GM11168 (cell line): Measurements from ENCODE around the gene NTPCR.

Source experiments
- in situ Hi-C: fragments of 300-500 bp; cut with MboI; formaldehyde crosslinking; loops from one replicate; pipeline ENCODE4 v1.12.0; 2022; ENCODE audit warnings: low sequenced_read_pairs; ENCODE audit not compliant: unreplicated experiment

NTPCR gene

DNA sequence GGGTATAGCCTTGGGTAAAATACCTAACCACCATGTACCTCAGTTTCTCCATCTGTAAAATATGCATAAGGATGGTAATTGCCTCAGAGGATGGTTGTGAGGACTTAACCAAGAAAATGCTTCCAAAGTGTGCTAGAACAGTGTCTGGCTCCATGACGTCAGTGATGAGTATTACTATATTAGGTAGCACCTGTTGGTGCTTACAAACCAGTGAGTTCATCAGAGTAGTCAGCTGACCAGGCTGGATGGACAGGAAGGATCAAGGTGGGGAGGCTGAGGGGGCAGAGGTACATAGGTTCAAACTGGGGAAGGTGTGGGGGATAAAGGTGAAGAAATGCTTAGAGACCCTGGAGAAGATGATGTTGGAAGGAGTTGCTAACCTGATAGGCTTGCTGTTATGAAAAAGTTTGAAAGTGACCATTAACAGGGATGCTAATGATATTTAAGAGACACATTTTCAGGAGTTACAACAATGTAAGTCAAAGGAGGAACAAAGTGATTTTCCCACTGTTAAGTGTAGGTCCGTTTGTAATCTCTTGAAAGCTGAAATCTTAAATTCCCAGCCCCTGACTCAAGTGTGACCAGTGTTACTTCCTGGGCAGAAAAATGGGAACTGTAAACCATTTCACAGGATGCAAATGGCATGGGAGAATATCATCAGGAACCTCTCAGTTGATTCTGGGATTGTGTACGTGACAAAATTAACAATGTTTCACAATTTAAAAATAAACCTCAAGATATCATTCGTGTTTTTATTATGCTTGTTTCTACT is 4.4 kb downstream of the NTPCR start:
- in situ Hi-C loops = loop anchor here (10.0 kb wide), 1 partner anchor 320 kb away; the partner anchor contains the start of gene SIPA1L2

DNA sequence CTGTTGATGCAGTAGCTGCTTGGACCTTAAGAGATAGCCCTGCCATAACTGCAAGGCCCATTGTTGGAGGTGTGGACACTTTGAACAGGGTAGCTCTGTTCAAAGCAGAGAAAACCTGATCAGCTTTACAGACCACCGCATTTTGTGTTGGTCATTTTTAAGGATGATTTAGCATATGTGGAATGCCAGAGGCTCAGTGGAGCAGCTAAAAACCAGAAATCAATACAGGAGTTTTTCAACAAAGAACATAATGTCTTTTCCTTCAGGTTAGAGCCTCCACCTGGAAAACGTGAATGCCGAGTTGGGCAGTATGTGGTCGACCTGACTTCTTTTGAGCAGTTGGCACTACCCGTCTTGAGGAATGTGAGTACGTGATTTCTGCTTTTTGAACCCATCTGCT is 5.7 kb downstream of the NTPCR start:
- in situ Hi-C loops = loop anchor here (10.0 kb wide), 1 partner anchor 321 kb away; the partner anchor contains the start of gene SIPA1L2

DNA sequence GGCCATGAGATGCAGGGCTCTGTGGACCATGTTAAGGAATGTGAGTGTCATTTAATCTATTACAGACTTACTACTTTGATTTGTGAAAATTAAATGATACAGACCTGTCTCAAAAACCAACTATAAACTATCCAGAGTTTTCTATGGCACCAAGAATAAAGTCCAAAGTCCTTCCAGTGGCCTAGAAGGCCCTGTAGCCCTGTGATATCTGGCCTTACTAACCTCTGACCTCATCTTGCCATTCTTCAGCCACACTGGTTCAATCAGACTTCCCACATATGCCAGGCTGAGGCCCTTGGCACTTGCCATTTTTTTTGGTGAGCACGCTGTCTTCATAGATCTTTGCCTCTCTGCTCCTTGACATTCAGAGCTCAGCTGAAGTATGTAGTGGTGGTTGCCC is 7.7 kb downstream of the NTPCR start:
- in situ Hi-C loops = loop anchor here (10.0 kb wide), 1 partner anchor 323 kb away; the partner anchor contains the start of gene SIPA1L2

DNA sequence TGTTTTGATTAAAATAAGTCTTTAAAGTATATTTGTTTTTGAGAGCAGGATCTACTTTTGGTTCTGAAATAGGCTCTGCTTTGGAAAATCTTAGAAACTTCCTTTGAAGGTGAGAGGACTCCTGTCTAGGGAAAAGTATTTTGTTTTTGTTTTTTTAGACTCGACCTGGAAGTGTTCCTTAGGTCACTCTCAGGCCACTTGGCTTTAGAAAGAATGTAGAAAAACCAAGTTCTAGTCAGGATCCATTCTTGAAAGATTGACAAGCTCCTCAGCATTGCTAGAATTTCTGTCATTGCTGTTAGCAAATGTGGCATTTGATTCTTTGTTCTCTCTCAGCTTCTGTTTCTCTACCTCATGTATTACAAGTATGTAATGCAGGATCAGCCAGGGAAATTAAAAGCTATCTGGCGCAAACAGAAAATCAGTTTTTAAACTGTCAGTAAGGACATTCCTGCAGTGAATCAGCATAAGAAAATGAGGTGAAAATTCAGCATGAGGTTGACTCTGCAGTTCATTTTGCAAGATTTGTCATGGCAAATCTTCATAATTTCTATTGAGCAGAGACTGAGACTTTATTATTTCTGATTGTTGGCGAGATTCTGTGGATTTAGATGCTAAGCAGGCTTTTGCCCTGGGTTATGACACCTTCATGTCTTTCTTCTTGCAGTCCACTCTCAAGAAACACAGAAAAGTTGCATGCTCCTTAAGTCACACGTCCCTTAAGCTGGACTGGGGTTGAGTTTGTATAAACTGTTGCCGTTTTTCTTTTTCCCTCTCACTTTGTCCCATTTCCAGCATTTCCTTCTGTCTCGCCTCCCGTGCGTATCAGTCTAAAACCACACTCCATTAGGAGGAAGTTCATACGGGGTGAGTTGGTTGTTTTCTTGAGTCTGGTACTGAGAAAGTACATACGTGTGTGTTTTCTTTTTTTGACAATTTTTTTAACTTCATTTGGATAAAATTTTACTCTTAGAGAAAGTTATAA is 12.6 kb downstream of the NTPCR start:
- in situ Hi-C loops = no loop called here

DNA sequence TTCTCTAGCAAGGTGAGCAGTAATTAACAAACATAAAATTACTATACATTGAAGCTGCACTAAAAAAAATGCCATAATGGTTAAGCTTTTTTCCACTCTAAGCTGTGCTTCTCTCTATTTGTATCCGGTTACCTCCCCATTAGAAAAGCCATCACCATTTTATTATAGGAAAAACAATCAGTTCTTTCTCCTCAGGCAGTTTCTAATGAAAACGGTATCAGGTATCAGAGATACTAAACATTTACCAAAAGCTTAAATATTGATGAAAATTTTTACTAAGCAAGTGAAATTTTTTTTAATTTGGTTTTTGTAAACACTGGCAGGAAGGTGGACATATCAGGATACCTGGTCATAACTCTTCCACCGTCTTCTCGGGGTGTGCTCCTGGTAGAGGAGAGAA is 14.2 kb downstream of the NTPCR start:
- in situ Hi-C loops = no loop called here

DNA sequence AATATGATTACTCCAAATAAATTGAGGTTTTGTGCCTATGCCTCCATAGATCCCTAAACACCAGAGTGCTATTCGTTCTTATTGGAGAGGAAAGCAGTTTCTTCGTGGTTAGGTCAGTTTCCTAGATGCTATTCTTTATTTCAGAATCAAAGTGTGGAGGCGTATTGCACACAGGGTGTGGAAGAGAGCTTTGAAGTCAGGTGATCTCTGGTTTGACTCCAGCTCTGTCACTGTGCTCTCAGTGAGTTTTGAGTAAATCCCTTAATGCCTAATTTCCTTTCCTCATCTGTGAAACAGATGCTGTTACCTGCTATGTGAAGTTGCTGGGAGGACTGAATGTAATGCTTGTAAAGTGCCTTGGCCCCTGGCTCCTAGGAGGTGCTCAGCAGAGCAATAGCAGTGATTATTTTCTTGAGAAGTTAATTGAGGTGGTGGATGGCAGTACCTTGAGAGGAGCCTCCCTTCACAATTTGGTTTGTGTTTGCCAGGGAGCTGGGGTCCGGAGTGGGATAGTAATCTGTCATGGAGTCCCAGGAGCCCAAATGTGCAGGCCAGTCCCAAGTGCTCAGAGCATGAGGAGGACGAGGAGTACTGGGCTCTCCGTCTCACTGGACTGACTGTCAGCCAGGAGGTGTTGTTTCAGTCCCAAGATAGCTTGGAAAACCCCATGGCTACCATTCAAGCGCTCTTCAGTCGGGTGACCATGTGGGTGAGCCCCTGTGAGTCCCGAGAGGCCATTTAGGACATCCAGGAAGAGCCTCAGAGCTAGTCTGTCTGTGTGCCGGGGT is 14.9 kb downstream of the NTPCR start:
- in situ Hi-C loops = no loop called here

DNA sequence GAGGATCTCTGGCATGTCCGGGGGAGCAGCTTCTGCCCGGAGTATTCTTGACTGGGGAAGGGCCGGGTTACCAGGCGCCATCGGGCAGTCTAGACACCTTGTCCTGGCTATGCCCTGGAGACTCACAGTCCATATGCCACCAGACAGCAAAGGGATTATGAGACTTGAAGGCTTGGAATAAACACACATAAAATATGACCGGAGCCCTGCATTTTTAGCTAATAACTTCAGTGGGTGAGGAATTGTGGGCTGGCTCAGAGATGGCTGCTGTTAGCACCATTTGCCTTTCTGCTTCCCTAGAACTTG is 15.5 kb downstream of the NTPCR start:
- in situ Hi-C loops = no loop called here

DNA sequence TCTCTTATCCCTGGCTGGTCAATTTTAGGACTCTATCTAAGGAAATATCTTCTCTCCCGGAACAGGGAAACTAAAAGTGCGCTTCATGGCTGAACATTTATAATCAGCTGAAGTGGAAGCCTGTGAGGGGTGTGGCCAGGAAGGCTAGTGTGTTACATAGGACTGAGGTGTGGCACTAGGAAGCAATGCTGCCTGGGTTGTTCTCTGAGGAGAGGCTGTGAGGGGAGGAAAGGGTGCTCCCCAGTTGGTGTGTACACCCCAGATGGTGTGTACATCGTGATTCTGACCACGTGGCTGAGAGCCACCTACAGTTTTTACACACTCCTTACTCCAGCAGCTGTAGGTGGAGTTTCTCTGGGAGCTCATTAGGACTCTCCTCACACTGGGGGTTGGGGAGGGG is 16.3 kb downstream of the NTPCR start:
- in situ Hi-C loops = no loop called here

DNA sequence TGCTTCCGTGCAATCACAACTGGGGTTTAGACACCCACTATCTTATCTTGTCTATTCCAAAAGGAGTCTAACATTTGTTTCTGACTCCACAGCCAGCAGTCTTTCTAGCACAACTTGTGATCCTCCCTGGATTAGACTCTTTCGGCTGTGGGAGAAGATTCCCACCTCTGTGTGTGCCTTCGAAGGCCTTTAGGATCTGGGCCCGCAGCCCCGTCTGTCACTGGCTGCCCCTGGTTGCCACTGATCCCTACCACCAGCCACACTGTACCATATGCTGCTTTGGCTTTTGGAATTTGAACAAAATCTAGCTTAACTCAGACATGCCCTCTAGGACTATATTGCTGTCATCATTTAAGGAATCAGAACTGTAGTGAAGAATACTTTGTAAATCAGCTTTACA is 18.0 kb downstream of the NTPCR start:
- in situ Hi-C loops = no loop called here

DNA sequence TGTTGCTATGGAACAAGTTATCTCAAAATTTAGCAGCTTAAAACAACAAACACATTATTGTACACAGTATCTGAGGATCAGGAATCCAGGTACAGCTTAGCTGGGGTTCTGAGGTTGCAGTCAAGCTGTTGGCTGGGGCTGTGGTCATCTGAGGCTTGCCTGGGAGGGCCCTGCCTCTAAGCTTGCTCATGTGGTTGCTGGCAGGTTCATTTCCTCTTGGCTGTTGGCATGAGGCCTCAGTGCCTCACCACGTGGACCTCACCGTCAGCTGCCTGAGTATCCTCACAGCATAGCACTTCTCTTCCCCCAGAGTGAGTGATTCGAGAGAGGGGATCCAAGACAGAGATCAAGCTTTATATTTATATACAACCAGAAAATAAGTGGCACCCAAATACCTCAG is 18.6 kb downstream of the NTPCR start:
- in situ Hi-C loops = no loop called here

DNA sequence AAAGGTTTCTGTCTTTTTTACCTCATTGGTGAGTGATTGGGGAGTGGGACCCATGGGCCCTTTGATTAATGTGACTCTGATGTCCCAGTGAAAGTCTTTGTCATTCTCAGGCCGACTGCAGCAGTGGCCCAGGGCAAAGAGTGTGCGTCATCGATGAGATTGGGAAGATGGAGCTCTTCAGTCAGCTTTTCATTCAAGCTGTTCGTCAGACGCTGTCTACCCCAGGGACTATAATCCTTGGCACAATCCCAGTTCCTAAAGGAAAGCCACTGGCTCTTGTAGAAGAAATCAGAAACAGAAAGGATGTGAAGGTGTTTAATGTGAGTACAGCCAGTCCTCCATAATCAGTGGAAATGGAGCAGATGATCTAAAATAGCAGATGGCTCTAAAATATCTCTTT is 19.4 kb downstream of the NTPCR start:
- in situ Hi-C loops = no loop called here

DNA sequence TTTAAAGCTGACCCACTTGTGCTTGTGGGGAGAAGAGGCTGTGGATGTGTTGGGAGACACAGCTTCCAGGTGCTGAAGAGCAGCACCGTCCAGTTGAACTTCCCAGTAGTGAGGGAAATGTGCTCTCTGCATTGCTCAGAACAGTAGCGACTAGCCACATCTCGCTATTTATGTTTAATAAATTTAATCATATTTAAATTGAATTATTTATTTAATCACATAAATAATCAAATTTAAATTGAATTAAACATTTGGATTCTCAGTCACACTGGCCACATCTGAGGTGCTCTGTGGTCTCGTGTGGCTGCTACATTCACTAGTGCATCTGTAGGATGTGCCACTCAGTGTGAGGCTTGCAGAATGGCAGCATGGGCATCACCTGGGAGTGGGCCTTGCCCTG is 20.1 kb downstream of the NTPCR start:
- in situ Hi-C loops = no loop called here

DNA sequence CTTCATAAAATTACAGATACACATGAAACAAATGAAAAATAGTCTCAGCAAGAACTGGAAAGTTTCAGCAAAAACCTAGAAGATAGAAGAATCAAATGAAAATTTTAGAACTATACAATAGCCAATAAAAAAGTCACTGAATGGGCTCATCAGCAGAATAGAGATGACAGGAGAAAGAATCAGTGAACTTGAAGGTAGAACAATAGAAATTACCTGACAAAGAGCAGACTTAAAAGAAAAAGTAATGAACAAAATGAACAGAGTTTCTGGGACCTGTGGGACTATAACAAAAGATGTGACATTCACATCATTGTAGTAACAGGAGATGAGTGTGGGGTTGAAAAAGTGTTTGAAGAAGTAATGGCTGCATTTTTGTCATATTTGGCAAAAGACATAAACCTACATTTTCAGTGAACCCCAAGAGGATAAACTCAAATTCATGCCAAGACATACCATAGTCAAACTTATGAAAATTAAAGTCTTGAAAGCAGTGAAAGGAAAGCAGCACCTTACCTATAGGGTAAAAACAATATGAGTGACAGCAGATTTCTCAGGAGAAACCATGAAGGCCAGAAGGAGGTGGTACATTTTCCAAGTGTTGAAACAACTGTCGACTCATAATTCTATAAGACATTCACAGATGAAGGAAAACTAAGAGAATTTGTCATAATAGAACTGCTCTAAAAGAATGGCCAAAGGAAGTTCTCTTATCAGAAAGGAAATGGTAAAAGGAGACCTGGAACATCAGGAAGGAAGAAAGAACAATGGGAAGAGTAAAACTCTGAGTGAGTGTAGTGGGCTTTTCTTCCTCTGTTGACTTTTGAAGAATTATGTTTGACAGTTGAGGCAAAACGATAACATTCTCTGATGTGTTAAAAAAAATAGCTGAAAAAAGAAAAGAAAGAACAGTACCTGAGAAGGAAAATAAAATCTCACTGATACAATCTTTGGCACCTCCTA is 23.5 kb downstream of the NTPCR start:
- in situ Hi-C loops = no loop called here

DNA sequence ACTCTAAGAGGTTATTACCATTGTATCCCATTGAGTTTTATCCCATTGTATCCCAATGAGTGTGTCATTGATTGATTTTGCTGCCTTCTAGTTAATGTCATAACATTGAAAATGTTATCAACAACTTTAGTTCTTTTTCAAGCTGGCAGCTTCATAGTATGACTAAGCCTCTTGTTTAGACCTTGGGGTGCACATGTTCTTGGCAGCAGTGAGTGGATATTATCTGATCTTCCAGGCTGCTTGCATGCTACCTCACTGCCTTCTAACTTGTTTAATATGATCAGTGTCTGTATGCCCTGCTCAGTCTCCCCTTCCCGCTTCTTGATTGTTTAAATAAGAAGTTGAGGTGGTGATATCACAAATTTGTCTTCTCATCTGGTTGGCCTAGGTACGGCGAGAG is 24.6 kb downstream of the NTPCR start:
- in situ Hi-C loops = no loop called here

DNA sequence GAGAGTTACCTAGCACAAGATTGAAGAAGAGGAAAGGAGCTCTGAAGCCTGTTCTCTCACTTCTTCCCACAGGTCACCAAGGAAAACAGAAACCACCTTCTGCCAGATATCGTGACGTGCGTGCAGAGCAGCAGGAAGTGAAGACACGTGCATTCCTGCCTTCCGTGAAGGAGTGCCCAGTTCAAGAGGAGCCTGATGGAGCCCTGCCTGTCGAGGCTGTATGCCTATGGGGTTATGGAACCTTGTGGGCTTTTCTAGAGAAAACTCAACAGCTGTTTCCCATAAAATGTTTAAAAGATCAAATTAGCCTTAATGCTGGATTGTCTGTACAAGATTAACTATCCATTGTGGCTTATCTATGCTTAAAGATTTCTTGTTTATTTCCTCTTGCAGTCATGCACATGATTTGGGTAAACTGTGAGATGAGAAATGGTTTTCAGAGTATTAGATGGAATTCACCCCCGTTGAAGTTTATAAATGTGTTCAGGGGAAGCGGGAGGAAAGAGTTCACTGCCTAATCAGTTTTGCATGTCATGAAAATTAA is 27.8 kb downstream of the NTPCR start:
- in situ Hi-C loops = no loop called here

DNA sequence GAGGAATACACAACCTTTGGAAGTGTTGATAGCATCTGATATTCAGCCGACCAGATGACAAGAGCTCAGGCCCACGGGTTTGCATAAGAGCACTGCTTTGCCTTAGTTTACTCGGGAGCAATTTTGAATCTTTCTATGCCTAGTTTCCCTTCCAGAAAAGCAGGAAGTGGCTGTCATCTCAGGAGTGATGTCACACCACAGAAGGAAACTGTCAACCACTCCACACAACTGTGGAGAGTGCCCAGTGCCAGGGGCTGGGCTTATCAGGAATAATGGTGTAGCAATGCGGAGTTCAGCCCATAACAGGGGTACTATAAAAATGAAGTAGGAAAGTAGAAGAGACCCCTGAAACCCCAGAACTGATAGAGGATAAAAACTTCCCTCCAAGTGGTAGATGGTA is 28.4 kb downstream of the NTPCR start:
- in situ Hi-C loops = no loop called here

DNA sequence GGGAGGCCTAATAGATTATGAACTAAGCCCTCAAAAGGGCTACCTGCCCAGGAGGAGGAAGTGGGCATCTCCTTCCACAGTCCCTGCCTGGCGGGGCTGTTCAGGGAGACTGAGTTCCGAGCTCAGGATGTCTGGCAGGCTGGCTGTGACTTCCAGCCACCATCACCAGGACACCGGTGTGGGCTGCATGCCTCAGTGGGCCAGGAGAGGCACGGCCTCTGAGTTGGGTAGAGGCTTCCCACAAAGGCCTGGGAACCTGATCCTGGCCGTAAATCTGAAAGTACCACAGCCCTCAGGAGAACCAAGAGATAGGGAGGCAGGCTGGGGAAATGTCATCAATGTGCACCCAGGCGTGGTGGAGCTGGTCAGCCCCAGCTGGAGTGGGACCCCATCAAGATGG is 29.1 kb downstream of the NTPCR start:
- in situ Hi-C loops = no loop called here

DNA sequence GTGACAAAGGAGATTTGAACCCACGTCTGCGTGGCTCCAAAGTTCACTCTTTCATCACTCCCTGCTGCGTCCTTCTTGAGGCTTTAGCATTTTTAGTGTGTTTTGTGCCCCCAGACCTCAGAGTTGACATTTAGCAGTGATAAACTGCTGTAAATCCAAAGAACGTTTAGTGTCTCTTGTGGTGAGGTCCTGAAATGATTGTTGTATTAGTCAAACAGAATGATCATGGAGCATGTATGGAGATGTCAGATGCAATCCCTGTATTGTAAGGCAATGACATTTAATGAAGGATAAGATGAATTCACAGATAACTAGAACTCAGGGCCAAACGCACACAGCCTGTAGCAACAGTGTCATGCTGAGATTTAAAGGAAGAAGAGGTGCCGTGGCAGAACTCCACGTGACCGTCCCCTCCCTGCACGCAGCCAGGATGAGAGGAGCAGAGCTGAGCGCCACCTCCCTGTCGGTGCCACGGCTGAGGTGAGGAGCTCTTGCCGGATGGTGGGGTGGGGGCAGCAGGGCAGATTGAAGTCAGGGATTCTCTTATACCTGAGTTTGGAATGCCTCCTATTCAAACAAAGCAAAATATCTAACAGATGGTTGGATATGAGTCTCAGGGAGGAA is 30.1 kb downstream of the NTPCR start:
- in situ Hi-C loops = no loop called here
